ENCODE data around the gene ST8SIA5. TPM values are rescaled to one million over a fixed set of nuclear protein-coding genes. Genes with fewer than 3 reads are reported as not detected.

Gene ST8SIA5
- total and polyA plus RNA-seq, 2 experiments from 2014 or later: not detected

DNA sequence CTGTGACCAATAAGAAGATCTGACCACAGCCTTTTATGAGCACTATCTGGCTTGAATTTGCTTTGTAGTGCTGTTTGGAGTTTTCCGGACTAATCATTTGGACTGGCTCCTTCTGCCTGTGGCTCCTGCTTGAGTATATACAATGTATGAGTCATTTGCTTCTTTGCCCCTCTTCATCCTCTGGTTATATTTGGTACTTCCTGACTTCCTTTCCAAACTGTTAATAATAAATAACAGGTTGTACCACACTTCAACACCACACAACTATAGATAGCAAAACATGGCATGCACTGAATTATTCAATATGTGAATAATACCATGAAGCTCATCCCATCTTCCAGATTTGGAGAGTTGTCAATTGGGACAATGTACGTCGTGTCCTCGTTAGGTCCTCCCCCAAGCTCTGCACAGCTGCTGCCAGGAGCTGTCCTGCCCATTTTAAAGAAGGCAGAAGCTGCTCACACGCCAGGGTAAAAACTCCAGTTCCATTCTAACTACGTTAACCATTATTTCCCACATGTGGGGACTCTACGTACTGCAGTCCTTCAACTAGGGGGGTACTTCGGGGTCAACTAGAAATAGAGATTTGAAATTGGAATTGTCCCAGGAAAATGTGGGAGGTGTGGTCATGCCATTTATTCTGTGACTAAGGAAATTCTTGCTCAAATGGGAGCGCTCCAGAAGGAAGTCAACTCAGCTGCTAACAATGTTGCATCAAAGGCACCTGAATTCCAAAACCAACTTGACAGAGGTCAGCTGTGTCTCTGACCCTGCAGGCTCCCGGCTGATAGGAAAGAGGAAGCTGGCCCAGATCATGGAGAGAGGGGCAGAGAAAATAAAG, 38.1 kb downstream of the ST8SIA5 start:
- Histone ChIP-seq H3K9me3 (ENCODE audit: low read depth) (no peaks in the 10 kb centered on the region), H3K79me2 (ENCODE audit: insufficient read depth) (no peaks in the 10 kb centered on the region), H3F3A (ENCODE audit: insufficient read depth) (peaks cover 25% of the 10 kb centered on the region; the same call in 1 of the 2 replicates), H3K4me3 (0 out of 2 replicates have a peak overlapping the region, but pooled peaks have one; percentile 19), H3K4me2 (ENCODE audit: unreplicated experiment) (peak overlapping the region; percentile 64), H3K4me1 (ENCODE audit: insufficient read depth) (peaks cover 19% of the 10 kb centered on the region), H3K27me3 (replicated peaks; ENCODE audit: insufficient read depth) (0 out of 2 replicates have a peak, but pooled peaks cover 9% of the 10 kb centered on the region), H2AFZ (no peak overlapping the region), H4K20me1 (ENCODE audit: insufficient read depth) (no peaks in the 10 kb centered on the region), H3K27ac (0 out of 2 replicates have a peak overlapping the region, but pooled peaks have one; percentile 22), H3K9me2 (ENCODE audit: insufficient read depth) (no peaks in the 10 kb centered on the region), H3K36me3 (ENCODE audit: low read depth) (no peaks in the 10 kb centered on the region), H3K9ac (no peak overlapping the region)
- in situ Hi-C loops (cut with MboI): no loop called here
- no peak for TF ChIP-seq EZH2phosphoT487 (IDR thresholded peaks at IDR 0.05; ENCODE audit: insufficient read depth, low read depth)
- DNase-seq: peak; percentile 81
- WGBS, 2 experiments (ENCODE audit: low coverage in 1 of 2, low lambda C conversion rate in 2 of 2, missing lambda C conversion rate in 2 of 2): 12 to 13% methylated on average over 10 of the region's 10 CpGs

DNA sequence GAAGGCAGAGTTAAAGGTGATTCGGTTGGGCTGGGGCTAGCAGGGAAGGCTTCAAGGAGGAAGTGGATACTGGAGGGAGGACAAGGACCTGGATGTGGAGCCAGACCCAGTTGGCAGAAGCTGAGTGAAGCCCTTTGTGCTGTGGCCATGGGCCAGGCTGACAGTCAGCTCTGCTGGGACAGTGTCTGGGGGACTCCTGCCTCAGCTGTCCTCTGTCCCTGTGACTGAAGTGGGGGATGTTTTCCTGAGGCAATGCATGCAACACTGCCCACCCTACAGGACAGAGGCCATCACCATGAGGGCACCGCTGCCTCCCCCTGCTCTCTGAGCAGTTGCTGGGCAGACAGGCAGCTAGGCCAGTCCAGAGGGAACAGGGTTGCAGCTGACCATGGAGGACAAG, 40.0 kb downstream of the ST8SIA5 start:
- no peaks in the 10 kb centered on the region for H3K36me3 ChIP-seq (ENCODE audit: low read depth)
- no peak for DNase-seq
- no peak overlapping the region for H3K9ac ChIP-seq
- TF ChIP-seq EZH2 (IDR thresholded peaks at IDR 0.05; ENCODE audit: insufficient read depth, poor library complexity, severe bottlenecking): no peak
- TF ChIP-seq EZH2phosphoT487 (IDR thresholded peaks at IDR 0.05; ENCODE audit: insufficient read depth, low read depth): no peak
- H3K27me3 ChIP-seq (replicated peaks; ENCODE audit: insufficient read depth): 0 out of 2 replicates have a peak, but pooled peaks cover 9% of the 10 kb centered on the region
- peaks cover 29% of the 10 kb centered on the region; the same call in 1 of the 2 replicates for H3F3A ChIP-seq (ENCODE audit: insufficient read depth)
- no peaks in the 10 kb centered on the region for H3K9me3 ChIP-seq (ENCODE audit: low read depth)
- no peak overlapping the region for H3K4me2 ChIP-seq (ENCODE audit: unreplicated experiment)
- in situ Hi-C loops (cut with MboI): no loop called here
- 59 to 71% methylated on average over 2 of the region's 2 CpGs for WGBS, 2 experiments (ENCODE audit: low coverage in 1 of 2, low lambda C conversion rate in 2 of 2, missing lambda C conversion rate in 2 of 2)
- H4K20me1 ChIP-seq (ENCODE audit: insufficient read depth): no peaks in the 10 kb centered on the region
- no peak overlapping the region for H2AFZ ChIP-seq
- H3K9me2 ChIP-seq (ENCODE audit: insufficient read depth): no peaks in the 10 kb centered on the region
- peaks cover 30% of the 10 kb centered on the region for H3K4me1 ChIP-seq (ENCODE audit: insufficient read depth)
- no peak overlapping the region for H3K4me3 ChIP-seq
- H3K27ac ChIP-seq: no peak overlapping the region
- no peaks in the 10 kb centered on the region for H3K79me2 ChIP-seq (ENCODE audit: insufficient read depth)

DNA sequence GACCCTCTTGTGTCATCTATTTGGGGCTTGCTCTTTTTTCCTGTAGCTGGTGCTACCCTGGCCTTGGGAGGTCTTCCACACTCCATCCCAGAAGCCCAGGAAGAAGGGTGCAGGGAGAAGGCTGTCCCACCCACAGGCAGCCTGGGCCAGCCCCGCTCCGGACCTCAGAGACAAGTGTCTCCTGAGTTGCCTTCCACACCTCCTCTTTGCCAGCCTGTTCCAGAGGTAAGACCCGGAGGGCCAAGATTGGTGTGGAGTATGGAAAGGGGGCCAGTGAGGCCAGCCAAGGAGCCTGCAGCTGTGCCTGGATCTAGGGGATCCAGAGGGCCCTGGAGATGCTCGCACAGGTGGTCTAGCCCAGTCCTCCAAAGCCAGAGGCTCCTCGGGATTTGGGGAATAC, 40.5 kb downstream of the ST8SIA5 start:
- Histone ChIP-seq H4K20me1 (ENCODE audit: insufficient read depth) (no peaks in the 10 kb centered on the region), H3K9me3 (ENCODE audit: low read depth) (no peaks in the 10 kb centered on the region), H3K79me2 (ENCODE audit: insufficient read depth) (no peaks in the 10 kb centered on the region), H3K27me3 (replicated peaks; ENCODE audit: insufficient read depth) (0 out of 2 replicates have a peak, but pooled peaks cover 5% of the 10 kb centered on the region), H3K4me1 (ENCODE audit: insufficient read depth) (peaks cover 35% of the 10 kb centered on the region), H3K4me3 (no peak overlapping the region), H3K9ac (no peak overlapping the region), H2AFZ (no peak overlapping the region), H3F3A (ENCODE audit: insufficient read depth) (peaks cover 33% of the 10 kb centered on the region; the same call in 1 of the 2 replicates), H3K4me2 (ENCODE audit: unreplicated experiment) (no peak overlapping the region), H3K27ac (no peak overlapping the region), H3K36me3 (ENCODE audit: low read depth) (no peaks in the 10 kb centered on the region), H3K9me2 (ENCODE audit: insufficient read depth) (no peaks in the 10 kb centered on the region)
- 73 to 79% methylated on average over 5 of the region's 5 CpGs for WGBS, 2 experiments (ENCODE audit: low coverage in 1 of 2, low lambda C conversion rate in 2 of 2, missing lambda C conversion rate in 2 of 2)
- no peak for DNase-seq
- no peak for TF ChIP-seq EZH2 (IDR thresholded peaks at IDR 0.05; ENCODE audit: insufficient read depth, poor library complexity, severe bottlenecking)
- no peak for TF ChIP-seq EZH2phosphoT487 (IDR thresholded peaks at IDR 0.05; ENCODE audit: insufficient read depth, low read depth)
- in situ Hi-C loops (cut with MboI): no loop called here

- H2AFZ ChIP-seq: no peak overlapping the region
- 0 out of 2 replicates have a peak, but pooled peaks cover 5% of the 10 kb centered on the region for H3K27me3 ChIP-seq (replicated peaks; ENCODE audit: insufficient read depth)
- 37 to 41% methylated on average over 5 of the region's 5 CpGs for WGBS, 2 experiments (ENCODE audit: low coverage in 1 of 2, low lambda C conversion rate in 2 of 2, missing lambda C conversion rate in 2 of 2)
- no peak for TF ChIP-seq EZH2phosphoT487 (IDR thresholded peaks at IDR 0.05; ENCODE audit: insufficient read depth, low read depth)
- no peak for TF ChIP-seq EZH2 (IDR thresholded peaks at IDR 0.05; ENCODE audit: insufficient read depth, poor library complexity, severe bottlenecking)
- H3K9ac ChIP-seq: no peak overlapping the region
- H4K20me1 ChIP-seq (ENCODE audit: insufficient read depth): no peaks in the 10 kb centered on the region
- H3K27ac ChIP-seq: no peak overlapping the region
- H3K36me3 ChIP-seq (ENCODE audit: low read depth): no peaks in the 10 kb centered on the region
- no peaks in the 10 kb centered on the region for H3K9me3 ChIP-seq (ENCODE audit: low read depth)
- in situ Hi-C loops (cut with MboI): no loop called here
- no peak overlapping the region for H3K4me3 ChIP-seq
- peaks cover 36% of the 10 kb centered on the region for H3K4me1 ChIP-seq (ENCODE audit: insufficient read depth)
- H3K4me2 ChIP-seq (ENCODE audit: unreplicated experiment): no peak overlapping the region
- DNase-seq: no peak
- H3K9me2 ChIP-seq (ENCODE audit: insufficient read depth): no peaks in the 10 kb centered on the region
- H3F3A ChIP-seq (ENCODE audit: insufficient read depth): peaks cover 33% of the 10 kb centered on the region; the same call in 1 of the 2 replicates
- no peaks in the 10 kb centered on the region for H3K79me2 ChIP-seq (ENCODE audit: insufficient read depth)
Observed at GRCh38 chr18:46715062-46715461, 41.8 kb downstream of the ST8SIA5 start.

All from GM23248 (cell line).